NK-92 treated with Interleukin-12 subunit alpha and Interleukin-12 subunit beta, amount 100 ng/mL, for 24 hours (cell line): ENCODE data around the gene SPAAR.
"Not testable (repeated sequence)": the region's sequence is repeated elsewhere in the genome, so short reads cannot be mapped to it uniquely, and the experiment has no call there.

Source experiments
- DNase-seq: peaks from one replicate; lab custom pipeline; 2025; lab: John Stamatoyannopoulos, UW

SPAAR gene

DNA sequence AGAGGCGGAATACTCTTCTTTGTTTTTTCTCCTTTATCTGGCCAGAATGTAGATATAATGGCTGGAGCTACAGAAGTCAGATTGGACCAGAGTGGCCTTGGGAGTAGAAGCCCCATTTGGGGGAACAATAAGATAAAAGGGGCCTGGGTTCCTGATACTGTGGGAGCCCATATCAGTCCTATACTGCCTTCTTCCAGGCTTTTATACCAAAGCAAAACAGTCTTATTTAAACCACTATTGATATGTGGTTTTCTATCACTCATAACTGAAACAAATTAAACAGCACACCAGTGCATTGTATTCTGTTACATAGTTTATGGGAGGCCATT lies 14.3 kb downstream of the SPAAR start:
- DNase-seq: no peak

DNA sequence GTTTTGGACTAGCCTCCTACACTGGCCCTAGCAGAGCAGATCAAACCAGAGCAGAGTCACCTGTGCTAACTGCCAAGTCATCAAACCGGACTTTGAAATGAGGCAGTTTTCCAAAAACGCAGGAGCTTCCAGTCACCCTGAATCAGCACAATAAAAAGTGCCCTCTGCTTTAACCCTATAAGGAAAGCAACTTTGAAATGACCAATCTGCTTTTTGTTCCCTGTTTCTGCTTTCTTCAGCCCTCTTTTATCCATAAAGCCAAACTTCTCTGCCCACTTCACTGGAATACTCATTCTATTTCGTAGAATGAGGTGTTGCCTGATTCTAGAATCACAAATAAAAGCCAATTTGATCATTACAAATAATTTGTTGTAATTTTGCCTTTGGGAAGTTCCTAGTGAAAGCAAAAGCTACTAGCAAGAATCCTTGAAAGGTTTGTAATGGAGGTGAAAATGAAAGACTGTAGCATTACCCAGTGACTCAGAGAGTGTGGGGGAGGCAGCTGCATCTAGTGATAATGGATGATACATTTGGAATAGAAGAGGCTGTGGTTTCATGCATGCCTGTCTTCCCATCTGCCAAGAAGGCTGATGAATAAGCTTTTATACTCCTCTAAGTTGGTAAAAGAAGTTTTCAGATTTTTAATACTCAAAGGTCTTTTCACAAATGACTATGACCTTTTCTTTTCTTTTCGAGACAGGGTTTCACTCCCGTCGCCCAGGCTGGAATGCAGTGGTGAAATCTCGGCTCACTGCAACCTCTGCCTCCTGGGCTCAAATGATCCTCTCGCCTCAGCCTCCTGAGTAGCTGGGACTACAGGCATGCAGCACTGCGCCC lies 14.9 kb downstream of the SPAAR start:
- DNase-seq: no peak

DNA sequence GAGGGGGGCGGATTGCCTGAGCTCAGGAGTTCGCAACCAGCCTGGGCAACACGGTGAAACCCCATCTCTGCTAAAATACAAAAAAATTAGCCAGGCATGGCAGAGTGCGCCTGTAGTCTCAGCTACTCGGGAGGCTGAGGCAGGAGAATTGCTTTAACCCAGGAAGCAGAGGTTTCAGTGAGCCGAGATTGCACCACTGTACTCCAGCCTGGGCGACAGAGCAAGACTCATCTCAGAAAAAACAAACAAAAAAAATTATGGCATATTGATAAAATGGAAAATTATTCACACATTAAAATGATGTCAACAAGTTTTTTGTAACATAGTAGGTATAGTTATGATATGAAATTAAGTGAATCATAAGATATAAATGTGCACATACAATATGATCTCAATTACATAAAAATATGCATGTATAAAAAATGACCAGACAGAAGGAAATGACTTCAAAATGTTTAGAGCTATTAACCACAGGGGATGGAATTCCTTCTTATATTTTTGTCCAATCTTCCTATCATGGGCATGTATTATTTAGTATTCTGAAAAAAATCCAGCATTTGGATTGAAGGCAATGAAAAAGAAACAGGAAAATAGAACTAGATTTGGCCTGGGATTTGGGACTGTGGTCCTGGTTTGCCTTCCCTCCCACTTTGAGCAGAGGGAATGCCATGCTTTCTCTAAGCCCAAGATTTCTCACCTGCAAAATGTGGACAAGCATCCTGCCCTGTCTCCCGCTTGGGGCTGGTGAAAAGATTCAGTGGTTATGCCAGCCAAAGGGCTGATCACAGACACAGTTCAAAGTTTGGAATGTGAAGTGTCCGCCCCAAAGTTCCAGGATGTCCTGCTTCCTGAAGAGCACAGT lies 19.5 kb downstream of the SPAAR start:
- DNase-seq: no peak

DNA sequence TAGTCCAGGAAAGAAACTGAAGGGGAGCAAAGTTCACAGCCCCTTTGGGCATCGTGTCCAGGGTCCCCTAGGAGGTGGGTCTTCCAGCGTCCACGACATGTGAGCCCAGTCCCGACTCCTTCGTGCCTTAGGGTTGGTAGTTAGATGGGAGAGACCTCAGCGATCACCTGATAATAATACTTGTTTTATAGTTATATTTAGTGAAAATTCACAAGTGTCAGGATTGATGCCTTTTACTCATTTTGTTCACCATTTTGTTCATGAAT lies 20.1 kb downstream of the SPAAR start:
- DNase-seq: no peak

DNA sequence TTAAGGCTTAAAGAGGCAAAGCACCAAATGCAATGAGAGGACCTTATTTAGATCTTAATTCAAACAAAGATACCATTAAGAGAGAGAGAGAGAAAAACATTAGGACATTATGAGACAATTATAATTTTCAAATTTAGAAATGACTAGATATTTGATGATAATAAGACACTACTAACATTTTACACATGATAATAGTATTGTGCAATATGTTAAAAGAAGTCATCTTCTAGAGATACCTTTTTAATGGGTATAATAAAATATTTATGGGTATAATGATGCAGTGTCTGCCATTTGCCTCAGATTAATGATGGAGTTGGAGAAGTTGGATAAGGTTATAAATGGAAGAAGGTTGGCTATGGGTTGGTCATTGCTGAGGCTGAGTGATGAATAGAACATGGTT lies 21.2 kb downstream of the SPAAR start:
- DNase-seq: no peak

DNA sequence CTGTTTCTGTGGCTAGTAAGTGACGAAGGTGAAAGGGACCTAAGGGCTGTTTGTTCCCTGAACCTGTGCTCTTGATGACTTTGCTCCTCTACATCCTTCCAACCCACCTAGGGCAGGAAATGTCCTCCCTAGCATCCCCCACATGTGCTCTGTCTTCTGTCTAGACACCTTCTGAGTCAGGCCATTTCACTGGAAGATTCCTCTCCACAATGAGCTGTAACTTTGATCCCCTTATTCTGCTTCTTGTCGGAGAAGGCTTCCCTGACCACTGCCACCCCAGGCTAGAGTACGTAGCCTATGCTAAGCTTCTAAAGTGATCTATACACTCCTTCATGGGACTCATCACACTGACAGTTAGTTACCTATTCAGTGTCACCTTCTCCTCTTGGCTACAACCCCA lies 21.7 kb downstream of the SPAAR start:
- no peak for DNase-seq

DNA sequence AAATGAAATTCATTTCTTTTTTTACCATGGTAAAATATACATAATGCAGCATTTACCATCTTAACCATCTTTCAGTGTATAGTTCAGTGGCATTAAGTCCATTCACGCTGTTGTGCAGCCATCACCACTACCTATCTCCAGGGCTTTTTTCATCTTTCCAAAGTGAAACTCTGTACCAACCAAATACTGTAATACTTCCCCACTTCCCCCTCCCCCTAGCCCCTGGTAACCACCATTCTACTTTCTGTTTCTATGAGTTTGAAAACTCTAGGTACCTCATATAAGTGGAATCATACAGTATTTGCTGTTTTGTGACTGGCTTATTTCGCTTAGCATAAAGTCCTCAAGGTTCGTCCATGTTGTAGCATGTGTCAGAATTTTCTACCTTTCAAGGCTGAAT lies 23.4 kb downstream of the SPAAR start:
- DNase-seq: no peak

DNA sequence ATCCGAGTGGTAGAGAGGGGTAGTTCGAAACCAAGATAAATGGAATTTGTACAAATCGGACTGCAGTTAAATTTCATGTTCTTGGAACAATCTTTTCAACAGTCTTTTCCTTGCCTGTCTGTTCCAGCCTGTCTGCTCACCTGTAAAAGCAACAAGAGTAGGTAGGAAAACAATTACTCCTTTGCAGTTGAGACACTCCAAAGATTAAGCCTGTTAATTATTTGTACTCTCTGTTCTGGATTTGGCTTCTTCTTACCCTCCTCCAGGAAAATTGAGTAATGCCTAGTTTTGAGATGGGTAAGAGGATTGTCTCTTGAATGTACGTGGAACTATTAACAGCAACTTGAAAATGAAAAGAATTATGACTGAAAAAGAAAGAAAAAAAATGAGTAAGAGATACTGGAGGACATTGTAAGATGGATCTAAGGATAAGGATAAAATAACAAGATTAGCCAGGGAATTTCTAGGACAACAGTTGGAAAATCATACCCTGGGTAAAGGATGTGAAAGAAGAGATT lies 24.3 kb downstream of the SPAAR start:
- no peak for DNase-seq

DNA sequence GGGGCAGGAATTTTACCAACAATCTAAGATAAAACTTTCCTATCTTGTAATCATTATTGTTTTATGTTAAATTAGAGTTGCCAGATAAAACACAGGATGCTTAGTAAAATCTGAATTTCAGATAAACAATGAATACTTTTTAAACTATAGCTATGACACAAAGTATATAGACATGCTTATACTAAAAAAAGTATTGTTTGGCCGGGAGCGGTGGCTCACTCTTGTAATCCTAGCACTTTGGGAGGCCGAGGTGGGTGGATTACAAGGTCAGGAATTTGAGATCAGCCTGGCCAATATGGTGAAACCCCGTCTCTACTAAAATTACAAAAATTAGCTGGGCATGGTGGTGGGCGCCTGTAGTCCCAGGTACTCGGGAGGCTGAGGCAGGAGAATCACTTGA lies 24.8 kb downstream of the SPAAR start:
- not testable (repeated sequence) for DNase-seq

DNA sequence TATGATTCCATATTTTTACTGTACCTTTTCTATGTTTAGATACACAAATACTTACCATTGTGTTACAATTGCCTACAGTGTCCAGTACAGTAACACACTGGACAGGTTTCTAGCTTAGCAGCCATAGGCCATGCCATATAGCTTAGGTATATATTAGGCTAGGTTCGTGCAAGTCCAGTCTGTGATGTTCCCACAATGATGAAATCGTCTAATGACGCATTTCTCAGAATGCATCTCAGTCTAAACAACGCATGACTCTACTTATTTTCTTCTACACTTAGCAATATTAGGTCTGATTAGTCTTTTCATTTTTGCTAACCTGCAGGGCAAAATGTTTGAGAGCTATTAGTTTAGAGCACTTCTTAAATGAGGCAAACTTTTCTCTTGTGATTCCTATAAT lies 26.0 kb downstream of the SPAAR start:
- no peak for DNase-seq

DNA sequence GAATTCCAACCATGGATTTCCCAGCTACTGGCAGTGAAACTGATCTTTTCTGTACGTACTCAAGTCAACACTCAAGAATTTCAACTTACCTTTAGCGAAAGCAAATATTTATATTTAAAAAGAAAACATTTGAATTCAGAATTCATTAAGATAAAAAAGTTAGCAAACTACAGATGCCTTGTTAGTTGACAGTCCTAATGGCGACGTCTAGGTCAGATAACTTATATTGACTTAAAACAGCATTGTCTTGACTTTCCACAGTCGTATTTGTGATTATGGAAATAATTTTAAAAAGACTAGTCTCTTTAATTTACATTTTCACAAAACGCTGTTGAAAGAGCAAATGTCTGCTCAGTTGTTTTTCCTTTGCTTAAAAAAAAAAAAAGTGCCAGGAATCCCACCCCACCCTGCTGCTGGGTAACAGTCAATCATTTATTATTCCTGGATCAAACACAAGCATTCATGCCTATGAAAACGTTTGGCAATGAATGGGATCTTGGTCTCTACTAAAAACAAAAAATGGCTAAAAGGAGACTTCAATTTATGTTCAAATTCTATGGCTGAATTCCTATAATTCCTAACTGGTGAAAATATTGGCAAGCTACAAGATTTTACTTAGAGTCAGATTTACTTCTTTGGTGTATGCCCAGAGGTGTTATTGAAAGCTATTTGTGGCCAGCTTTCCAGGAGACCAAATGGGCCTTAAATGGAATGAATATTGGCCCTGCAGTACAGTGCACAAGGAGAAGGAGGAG lies 26.6 kb downstream of the SPAAR start:
- DNase-seq: no peak

DNA sequence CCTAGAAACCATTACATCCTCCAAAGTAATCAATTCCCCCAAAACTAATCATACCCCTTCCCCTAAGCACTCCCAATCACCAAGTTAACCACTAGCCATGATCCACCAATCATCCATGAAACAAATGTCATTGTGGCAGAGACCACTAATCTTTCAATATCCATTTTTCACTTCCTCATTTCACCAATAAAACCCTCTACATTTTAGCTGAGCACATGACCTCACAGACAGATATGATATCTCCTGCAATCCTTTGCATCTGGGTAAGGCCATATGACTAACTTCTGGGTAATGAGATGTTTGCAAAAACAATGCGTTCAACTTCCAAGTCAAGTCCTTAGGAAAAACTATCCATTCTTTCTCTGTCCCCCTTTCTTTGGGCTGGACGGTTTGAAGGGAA lies 27.9 kb downstream of the SPAAR start:
- DNase-seq: no peak

DNA sequence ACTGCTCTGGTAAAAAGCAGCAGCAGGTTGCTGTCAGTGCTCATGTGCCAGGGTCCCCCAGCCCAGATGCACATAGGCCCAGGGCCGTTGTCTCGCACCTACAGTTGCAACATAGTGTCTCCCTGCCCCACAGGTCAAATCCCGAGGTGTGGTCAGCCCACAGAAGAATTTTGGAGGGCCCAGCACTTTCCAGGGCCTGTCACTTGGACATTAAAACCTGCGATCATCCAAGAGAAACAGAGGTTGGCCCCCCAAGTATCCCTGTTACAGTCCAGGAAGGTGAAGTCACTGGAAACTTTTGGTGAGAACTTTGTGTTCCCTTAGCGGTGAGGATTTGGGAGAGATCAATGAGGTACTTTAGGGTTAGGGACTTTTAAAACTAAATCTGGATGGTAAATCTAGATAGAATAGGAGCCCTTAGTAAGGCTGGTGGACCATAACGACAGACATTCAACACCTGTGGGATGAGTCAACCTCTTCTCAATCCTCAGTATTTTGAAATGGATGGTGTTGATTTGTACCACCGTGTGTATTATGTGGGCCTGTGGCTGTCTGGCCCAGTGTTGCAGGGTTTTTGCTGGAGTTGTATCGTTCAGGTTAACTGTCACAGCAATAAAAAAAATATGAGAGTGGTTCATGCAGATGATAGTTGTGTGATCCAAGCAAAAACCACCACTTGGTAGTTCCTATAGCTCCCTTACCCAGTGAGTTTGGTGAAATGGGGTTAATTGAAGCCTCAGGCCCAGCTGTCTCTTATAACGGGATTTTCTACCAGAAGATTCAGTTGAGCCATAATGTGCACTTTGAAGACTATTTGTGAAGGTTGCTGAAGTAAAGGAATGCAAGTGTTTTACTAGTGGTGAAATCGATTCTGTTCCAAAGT lies 29.4 kb downstream of the SPAAR start:
- no peak for DNase-seq

DNA sequence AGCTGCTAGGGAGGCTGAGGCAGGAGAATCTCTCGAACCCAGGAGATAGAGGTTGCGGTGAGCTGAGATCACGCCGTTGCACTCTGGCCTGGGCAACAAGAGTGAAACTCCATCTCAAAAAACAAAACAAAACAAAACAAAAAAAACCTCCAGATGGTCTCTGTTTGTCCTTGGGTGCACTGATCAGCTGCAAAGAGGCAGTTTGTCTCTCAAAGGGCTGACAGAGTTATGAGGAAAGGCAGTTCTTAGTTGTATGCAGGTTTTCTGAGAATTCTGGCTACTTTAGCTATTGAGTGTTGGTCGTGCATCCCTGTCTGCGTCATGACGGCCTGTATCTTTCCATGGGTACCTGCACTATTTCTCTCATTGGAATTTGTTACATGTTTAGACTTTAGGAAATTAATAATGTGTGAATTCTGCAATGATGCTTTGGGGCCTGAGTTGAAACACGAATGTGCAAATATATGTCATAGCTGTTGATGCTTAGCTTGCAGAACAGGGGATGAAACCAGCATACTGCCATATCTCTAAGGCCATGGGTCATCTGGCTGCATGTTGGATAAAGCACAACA lies 30.5 kb downstream of the SPAAR start:
- no peak for DNase-seq

DNA sequence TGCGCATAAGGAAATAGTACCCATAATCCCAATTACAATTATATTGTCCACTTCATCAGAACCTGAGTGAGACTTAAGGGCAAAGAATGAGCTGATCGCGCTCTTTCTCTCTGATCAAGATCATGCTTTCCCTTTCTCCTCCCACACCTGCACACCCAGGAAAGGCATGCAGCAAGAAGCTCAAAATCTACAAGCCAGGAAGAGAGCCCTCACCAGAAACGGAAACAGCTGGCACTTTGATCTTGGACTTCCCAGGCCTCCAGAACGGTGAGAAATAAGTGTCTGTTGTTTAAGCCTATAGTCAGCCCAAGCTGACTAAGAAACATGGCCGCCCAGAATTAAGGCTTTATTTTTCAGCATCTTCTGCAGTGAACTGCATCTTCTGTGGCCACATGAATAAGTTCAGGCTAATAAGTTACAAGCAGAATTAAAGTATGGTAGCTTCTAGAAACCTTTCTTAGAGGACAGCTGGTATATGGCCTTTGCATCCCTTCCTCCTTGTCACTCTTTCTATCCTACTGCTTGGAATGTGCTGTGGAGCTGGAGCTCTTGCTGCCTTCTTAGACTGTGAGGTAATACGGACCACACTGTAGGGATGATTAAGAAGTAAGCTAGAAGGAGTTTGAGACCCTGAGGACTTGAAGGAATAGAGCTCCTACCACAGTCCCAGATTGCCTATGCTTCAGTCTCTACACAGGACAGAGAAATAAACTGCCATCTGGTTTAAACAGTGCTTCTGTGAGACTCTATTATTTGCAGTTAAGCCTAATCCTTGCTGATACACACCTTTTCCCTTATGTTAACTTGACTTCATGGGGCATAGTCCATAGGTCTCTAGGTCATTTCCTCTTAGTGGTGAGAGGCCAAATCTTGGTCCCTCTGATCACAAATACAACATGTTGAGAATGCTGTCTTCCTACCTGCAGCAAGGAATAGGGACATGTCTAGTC lies 31.4 kb downstream of the SPAAR start:
- no peak for DNase-seq

DNA sequence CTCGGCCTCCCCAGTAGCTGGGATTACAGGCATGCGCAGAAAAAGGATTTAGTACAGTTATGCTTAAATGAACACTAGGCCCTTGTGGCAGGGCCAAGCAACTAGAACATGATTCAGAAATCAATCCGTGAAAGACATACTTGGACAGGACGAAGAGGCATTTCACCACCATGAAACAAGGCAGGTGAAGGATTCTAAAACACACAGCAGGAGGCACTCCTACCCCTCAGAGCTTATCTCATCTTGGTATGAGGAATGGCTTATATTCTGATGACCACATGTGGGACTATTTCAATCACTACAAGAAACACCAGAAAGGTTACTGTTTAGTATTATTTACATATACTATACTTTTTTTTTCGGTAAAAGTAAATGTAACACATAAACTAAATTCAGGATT lies 33.0 kb downstream of the SPAAR start:
- DNase-seq: no peak

DNA sequence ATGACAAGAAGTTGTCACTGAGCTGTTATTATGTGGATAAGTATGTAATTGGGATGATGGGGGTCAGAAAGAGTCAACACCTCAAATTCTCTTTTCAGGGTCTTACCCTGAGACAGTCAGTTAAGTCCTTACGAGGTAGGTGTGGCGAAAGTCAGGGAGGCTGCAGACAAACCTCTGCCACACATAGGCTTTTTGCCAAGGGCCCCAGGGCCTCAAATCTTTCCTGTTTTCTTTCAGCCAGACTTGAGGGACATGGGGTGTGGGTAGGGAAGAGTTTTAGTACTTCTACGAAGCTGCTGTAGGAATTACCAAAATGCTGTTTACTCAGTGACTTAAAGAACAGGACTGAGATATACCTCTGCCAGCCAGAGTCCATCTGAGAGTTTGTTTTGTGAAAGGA lies 34.9 kb downstream of the SPAAR start:
- no peak for DNase-seq

DNA sequence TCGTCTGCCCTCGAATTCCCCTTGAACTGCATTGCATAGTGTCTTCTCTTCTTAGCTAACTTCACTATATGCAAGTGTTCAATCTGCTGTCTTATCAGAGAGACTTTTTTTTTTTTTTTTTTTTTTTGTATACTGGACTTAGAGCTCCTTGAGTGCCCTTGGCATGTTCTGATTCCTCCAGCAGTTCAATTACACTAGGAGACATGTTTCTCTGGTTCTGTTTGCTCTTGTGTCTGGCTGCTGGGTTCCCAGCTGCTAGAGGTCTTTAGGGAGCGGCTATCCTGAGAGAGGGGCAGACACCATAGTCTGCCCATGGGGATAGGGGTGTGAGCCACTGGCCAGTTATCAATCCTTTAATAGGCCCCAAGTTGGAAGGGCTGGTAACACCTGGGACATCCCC lies 35.6 kb downstream of the SPAAR start:
- no peak for DNase-seq

DNA sequence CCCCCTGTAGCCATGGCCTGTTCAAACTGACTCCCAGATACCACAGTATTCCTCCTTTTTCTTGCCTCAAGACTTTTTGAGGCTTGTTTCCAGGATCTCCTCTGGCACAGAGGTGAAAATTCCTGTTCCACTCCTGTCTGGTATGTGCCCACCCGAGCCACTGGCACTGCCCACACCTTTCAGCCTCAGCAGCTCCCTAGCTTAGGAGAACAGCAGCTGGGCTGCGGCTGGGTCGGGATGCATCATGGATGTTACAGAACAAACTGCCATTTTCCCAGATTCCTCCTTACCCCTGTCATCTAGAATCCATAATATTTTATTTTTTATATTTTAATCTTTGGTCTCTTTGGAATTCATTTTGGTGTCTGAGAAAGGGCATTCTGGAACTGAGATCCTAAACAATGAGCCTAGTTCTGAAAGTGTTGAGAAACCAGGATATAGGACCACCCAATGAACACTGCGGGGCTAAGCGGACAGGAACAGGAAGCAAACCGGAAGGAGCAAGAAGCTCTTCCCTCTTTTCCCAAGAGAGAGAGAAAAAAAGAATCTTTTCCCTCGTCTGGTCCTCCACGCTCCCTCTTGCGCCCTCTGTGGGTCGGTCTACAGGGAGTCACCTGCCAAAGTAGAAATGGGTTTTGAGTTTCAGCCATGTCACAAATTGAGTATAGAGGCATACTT lies 36.2 kb downstream of the SPAAR start:
- peak; percentile 29 for DNase-seq

DNA sequence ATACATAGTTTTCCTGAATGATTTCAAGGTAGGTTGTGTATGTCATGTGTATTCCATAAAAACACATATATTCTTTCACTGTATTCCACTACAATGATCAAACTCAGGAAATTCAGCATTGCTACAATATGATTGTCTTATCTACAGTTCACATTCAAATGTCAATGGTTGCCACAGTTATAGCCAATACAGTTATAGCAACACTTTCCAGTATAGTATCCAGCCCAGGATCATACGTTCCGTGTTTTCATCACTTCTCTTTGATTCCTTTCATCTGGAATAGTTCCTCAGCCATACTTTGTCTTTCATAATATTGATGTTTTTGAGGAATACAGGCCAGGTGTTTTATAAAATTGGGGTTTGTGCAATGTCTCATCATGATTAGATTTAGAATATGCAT lies 39.2 kb downstream of the SPAAR start:
- no peak for DNase-seq
